Suprapubic skin (tissue), 4 donors: ENCODE results near the gene SLC26A2.

Experiments
- EP300 ChIP-seq: sonication (generic); formaldehyde crosslinking; IDR thresholded peaks from one replicate; pipeline ENCODE4 v1.6.1; 2017; ENCODE audit warnings: antibody characterized with exemption
- POLR2A ChIP-seq, 2 donors: fragments of 450-650 bp; IDR thresholded peaks; one replicate each; pipeline ENCODE4 v1.6.1; 2017; ENCODE audit warnings: antibody characterized with exemption in 2 of 2, mild to moderate bottlenecking in 2 of 2, moderate library complexity in 2 of 2
- POLR2AphosphoS5 ChIP-seq, 3 donors: sonication (generic); formaldehyde crosslinking; IDR thresholded peaks; one replicate each; pipeline ENCODE4 v1.6.1; 2017; ENCODE audit warnings: antibody characterized with exemption in 3 of 3
- TF ChIP-seq, protein P1 (sequence below), 2 donors: fragments of 200-600 bp in 1 of 2; fragments of 450-650 bp in 1 of 2; sonication (generic) in 1 of 2; IDR thresholded peaks; one replicate each; pipeline ENCODE4 v1.5.1; 2016 to 2019; ENCODE audit warnings: antibody characterized with exemption in 2 of 2, mild to moderate bottlenecking in 1 of 2, moderate library complexity in 1 of 2

DNA sequence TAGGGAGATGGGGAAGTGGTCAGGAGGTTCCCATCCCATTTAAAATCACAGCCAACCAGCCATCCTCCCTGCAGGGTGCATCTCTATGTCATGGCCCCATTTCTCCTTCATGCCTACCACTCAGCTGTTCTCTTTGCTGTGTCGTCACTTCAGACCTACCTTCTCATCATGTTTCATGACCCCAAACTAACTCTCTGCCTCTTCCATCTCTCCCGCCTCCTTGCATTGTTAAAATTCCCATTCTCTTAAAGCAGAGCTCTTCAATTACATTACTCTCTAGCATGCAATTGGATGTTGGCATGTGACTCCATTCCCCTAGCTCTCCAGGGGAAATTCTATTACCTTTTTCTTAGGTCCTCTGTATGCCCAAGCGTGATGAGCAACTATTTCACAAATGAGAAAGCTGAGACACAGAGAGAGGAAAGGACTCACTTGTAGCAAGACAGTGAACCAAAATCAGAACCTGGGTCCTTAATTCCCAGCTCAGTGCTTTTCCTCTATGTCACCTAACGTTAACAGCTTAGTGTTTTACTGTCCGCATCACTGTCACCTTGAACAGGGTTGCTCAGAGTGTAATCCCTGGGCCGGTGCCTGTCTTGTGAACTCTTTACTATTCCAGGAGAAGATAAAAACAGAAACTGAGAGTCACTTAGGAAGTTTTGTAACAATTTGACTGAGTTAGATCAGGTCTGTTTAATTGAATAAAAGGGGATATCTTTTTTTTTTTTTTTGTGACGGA, 44.1 kb upstream of the SLC26A2 start:
- TF ChIP-seq POLR2A (IDR thresholded peaks at IDR 0.05) (no peak), POLR2AphosphoS5 (IDR thresholded peaks at IDR 0.05) (no peak), EP300 (no peak)
- TF ChIP-seq, protein P1, sequence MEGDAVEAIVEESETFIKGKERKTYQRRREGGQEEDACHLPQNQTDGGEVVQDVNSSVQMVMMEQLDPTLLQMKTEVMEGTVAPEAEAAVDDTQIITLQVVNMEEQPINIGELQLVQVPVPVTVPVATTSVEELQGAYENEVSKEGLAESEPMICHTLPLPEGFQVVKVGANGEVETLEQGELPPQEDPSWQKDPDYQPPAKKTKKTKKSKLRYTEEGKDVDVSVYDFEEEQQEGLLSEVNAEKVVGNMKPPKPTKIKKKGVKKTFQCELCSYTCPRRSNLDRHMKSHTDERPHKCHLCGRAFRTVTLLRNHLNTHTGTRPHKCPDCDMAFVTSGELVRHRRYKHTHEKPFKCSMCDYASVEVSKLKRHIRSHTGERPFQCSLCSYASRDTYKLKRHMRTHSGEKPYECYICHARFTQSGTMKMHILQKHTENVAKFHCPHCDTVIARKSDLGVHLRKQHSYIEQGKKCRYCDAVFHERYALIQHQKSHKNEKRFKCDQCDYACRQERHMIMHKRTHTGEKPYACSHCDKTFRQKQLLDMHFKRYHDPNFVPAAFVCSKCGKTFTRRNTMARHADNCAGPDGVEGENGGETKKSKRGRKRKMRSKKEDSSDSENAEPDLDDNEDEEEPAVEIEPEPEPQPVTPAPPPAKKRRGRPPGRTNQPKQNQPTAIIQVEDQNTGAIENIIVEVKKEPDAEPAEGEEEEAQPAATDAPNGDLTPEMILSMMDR (IDR thresholded peaks at IDR 0.05): no peak
